NCI-H526 treated with DMSO at 0.1 percent for 48 hours (cell line): Measurements from ENCODE around the gene CAPN13.
"Not testable (repeated sequence)": the region's sequence is repeated elsewhere in the genome, so short reads cannot be mapped to it uniquely, and the experiment has no call there.

Experiments
- DNase-seq: peaks from one replicate; lab custom pipeline; 2025; lab: John Stamatoyannopoulos, UW

CAPN13 gene

GRCh38 chr2:30705056-30705455 lies 102.2 kb downstream of the CAPN13 start:
- no peak for DNase-seq

- DNase-seq, result no peak
These were observed 102.8 kb downstream of the CAPN13 start for GRCh38 chr2:30704309-30705020.

- no peak for DNase-seq
These were observed 104.6 kb downstream of the CAPN13 start for GRCh38 chr2:30702694-30703093.

- DNase-seq, result no peak
These were observed 105.5 kb downstream of the CAPN13 start for GRCh38 chr2:30701782-30702181.

GRCh38 chr2:30697242-30698103 lies 109.8 kb downstream of the CAPN13 start:
- not testable (repeated sequence) for DNase-seq

- no peak for DNase-seq
These were observed 111.5 kb downstream of the CAPN13 start for GRCh38 chr2:30695749-30696148.

- no peak for DNase-seq
These were observed 112.8 kb downstream of the CAPN13 start for GRCh38 chr2:30694286-30695055.

GRCh38 chr2:30693821-30694281 lies 113.4 kb downstream of the CAPN13 start:
- no peak for DNase-seq

- DNase-seq, result no peak
These were observed 114.4 kb downstream of the CAPN13 start for GRCh38 chr2:30692829-30693275.

- no peak for DNase-seq
These were observed 115.1 kb downstream of the CAPN13 start for GRCh38 chr2:30691948-30692828.

GRCh38 chr2:30691091-30691947 lies 115.9 kb downstream of the CAPN13 start:
- DNase-seq, result no peak

GRCh38 chr2:30690126-30690561 lies 117.1 kb downstream of the CAPN13 start:
- no peak for DNase-seq

GRCh38 chr2:30689496-30690125 lies 117.6 kb downstream of the CAPN13 start:
- DNase-seq, result no peak

- no peak for DNase-seq
These were observed 118.3 kb downstream of the CAPN13 start for GRCh38 chr2:30688956-30689401.

- DNase-seq, result no peak
These were observed 120.6 kb downstream of the CAPN13 start for GRCh38 chr2:30686669-30687068.

- DNase-seq, result no peak
These were observed 121.2 kb downstream of the CAPN13 start for GRCh38 chr2:30686000-30686399.

GRCh38 chr2:30684996-30685395 lies 122.2 kb downstream of the CAPN13 start:
- DNase-seq, result no peak

- no peak for DNase-seq
These were observed 122.7 kb downstream of the CAPN13 start for GRCh38 chr2:30684516-30684915.

- no peak for DNase-seq
These were observed 123.2 kb downstream of the CAPN13 start for GRCh38 chr2:30684026-30684425.
